ENCODE results near the gene CCDC117.
A peak's percentile ranks its signal among the peaks of the same experiment; 100 is the strongest.

CCDC117 gene

DNA sequence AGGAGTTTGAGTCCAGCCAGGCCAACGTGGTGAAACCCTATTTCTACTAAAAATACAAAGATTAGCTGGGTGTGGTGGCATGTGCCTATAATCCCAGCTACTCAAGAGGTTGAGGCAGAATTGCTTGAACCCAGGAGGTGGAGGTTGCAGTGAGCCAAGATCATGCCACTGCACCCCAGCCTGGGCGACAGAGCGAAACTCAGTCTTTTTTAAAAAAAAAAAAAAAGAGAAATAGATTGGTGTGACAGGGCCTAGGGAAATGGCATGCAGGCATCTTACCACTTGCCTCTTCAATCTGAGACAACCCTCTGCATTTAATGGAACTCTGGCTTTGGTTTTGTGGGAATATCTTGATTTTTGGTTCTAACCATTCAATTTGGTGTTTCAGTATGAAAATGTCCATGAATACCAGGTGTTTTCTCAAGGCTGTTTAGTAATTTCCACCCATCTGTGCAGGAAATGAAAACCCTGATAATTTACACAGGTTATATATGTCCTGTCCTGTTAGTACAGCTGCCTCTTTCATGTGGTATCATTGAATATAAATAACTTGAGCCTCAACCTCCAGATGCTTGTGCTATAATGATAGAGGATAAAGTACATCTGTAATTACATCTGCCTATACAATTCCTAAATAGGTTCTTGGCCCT, 19.5 kb downstream of the CCDC117 start:
- no peaks in the 10 kb centered on the region for H3K9me3 ChIP-seq (ENCODE audit: control insufficient read depth in 1 of 2, low read length in 2 of 2)
- H3K27me3 ChIP-seq (ENCODE audit: control insufficient read depth in 1 of 2, insufficient read depth in 2 of 2, low read length in 2 of 2): no peaks in the 10 kb centered on the region
- H3K36me3 ChIP-seq (ENCODE audit: control insufficient read depth in 1 of 2, insufficient read depth in 2 of 2, low read length in 2 of 2): peaks cover 31 to 46% of the 10 kb centered on the region in 2 donors
- no peak overlapping the region for H3K27ac ChIP-seq (ENCODE audit: low read depth, low read length)
- no peak overlapping the region for H3K4me3 ChIP-seq (ENCODE audit: low read depth in 1 of 2, low read length in 2 of 2)
- peaks cover 18 to 22% of the 10 kb centered on the region in 2 donors for H3K4me1 ChIP-seq (ENCODE audit: control insufficient read depth in 1 of 2, insufficient read depth in 2 of 2, low read length in 2 of 2)
- H3K9ac ChIP-seq (ENCODE audit: low read depth in 1 of 2, low read length in 2 of 2): no peak overlapping the region

DNA sequence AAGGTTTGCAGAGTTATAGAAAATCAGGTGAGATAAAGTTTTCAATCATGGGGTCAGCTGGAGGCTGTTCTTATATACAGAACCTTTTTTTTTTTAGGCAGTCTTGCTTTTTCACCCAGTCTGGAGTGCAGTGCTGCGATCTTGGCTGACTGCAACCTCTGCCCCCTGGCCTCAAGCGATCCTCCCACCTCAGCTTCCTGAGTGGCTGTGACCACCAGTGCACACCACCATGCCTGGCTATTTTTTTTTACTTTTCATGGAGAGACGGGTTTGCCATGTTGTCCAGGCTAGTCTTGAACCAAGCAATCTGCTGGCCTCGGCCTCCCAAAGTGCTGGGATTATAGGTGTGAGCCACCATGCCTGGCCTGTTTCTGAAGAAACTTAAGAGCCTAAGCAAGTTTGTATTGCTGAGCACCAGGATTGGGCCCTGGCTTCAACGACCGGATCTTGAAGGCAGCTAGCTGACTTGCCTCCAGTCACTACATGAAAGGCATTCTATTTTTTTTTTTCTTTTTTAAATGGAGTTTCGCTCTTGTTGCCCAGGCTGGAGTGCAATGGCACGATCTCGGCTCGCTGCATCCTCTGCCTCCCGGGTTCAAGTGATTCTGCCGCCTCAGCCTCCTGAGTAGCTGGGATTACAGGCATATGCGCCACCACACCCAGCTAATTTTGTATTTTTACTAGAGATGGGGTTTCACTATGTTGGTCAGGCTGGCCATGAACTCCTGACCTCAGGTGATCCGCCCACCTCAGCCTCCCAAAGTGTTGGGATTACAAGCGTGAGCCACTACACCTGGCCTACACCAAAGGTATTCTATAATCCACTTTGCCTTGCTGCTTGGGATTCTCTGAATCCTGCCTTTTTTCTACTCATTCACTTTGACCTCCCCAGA, 20.2 kb downstream of the CCDC117 start:
- Histone ChIP-seq H3K36me3 (ENCODE audit: control insufficient read depth in 1 of 2, insufficient read depth in 2 of 2, low read length in 2 of 2) (peaks cover 31 to 48% of the 10 kb centered on the region in 2 donors), H3K27ac (ENCODE audit: low read depth, low read length) (no peak overlapping the region), H3K27me3 (ENCODE audit: control insufficient read depth in 1 of 2, insufficient read depth in 2 of 2, low read length in 2 of 2) (no peaks in the 10 kb centered on the region), H3K9me3 (ENCODE audit: control insufficient read depth in 1 of 2, low read length in 2 of 2) (no peaks in the 10 kb centered on the region), H3K4me1 (ENCODE audit: control insufficient read depth in 1 of 2, insufficient read depth in 2 of 2, low read length in 2 of 2) (peaks cover 19 to 25% of the 10 kb centered on the region in 2 donors), H3K9ac (ENCODE audit: low read depth in 1 of 2, low read length in 2 of 2) (no peak overlapping the region), H3K4me3 (ENCODE audit: low read depth in 1 of 2, low read length in 2 of 2) (no peak overlapping the region)

DNA sequence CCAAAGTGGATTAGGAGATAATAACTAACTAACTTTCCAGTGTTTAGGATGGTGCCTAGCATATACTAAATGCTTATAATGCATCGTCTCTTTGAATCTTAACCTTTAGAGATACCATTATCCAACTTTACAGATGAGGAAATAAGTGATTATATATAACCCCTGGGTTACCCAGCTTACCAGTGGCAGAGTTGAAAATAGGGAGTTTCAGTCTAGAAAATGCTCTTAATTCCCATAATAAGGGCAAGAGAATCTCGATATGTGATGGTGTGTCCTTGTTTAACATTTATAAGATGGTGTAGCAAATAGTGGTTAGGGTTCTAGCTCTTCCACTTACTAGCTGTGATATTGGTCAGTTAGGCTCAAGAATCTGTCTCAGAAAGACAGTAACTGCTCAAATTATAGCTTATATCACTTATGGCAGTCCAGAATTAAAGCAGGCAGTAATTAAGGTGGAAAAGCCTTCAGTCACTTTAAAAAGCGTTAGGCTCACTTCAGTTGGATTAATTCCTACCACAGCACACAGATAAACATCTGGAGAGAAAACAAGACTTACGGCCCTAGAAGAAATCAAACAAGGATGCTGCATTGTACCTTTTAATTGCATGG, 21.6 kb downstream of the CCDC117 start:
- no peaks in the 10 kb centered on the region for H3K9me3 ChIP-seq (ENCODE audit: control insufficient read depth in 1 of 2, low read length in 2 of 2)
- no peak overlapping the region for H3K9ac ChIP-seq (ENCODE audit: low read depth in 1 of 2, low read length in 2 of 2)
- peaks cover 36 to 45% of the 10 kb centered on the region in 2 donors for H3K36me3 ChIP-seq (ENCODE audit: control insufficient read depth in 1 of 2, insufficient read depth in 2 of 2, low read length in 2 of 2)
- H3K4me3 ChIP-seq (ENCODE audit: low read depth in 1 of 2, low read length in 2 of 2): no peak overlapping the region
- H3K27me3 ChIP-seq (ENCODE audit: control insufficient read depth in 1 of 2, insufficient read depth in 2 of 2, low read length in 2 of 2): no peaks in the 10 kb centered on the region
- peaks cover 23 to 25% of the 10 kb centered on the region in 2 donors for H3K4me1 ChIP-seq (ENCODE audit: control insufficient read depth in 1 of 2, insufficient read depth in 2 of 2, low read length in 2 of 2)
- H3K27ac ChIP-seq (ENCODE audit: low read depth, low read length): no peak overlapping the region

DNA sequence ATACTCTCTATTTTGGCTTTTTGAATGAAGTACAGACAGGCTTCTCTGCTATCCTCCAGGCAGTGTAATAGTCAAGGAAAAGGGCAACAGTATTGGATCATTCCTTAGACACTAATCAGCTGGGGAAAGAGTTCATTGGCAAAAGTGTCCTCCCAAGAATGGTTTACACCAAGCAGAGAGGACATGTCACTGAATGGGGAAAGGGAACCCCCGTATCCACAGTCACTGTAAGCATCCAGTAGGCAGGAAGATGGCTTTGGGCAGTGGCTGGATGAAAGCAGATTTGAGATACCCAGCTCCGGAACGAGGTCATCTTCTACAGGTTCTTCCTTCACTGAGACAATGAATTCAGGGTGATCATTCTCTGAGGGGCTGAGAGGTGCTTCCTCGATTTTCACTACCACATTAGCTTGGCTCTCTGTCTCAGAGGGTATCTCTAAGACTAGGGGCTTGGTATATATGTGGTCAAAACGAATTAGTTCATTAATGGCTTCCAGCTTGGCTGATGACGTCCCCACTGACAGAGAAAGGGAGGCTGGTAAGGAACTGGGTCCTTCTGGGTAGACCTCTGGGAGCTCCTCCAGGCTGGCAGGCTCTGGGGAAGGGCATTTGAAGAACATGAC, 22.7 kb downstream of the CCDC117 start:
- H3K27ac ChIP-seq (ENCODE audit: low read depth, low read length): no peak overlapping the region

DNA sequence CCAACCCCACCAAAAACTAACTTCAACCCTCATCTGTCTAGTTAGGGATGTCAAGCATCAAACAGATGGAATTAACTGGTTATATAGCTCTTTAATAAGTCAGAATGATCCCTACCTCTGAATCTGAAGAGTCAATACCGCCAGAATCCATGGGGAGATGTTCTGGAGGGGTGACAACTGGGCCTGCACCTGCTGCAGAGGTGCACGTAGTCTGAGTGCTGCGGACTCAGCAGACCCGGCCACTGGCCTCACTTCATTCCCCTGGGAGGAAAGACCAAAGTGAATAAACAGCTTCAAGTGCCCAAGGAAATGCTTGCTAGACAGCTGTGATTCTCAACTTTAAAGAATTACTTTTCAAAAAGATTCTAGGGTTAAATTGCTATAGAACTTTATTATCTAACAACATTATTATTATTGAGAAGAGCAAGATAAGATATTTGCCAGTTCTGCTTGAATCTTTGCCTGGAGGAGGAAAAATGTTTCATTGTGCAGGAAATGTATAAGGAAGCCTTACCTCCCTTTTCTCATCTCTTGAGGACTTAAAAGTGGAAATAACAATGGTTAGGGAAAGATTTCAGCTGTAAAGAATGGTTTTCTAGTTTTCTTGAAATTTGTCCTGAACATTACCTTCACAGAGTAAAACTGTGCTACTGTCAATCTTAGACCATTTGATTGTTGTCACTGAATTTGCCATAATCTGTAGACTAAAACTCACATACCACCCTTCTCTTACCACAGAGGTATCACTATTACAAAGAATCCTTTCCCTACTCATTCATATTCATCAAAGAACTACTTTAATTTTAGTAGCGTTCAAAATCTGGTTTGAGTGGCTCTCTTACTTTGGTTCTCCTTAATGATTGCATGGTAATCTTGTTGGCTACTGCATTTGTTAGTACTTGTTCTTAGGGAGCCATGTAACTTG, 23.7 kb downstream of the CCDC117 start:
- H3K4me3 ChIP-seq (ENCODE audit: low read depth in 1 of 2, low read length in 2 of 2): peak overlapping the region; percentile 12 to 23
- H3K9ac ChIP-seq (ENCODE audit: low read depth in 1 of 2, low read length in 2 of 2): peak overlapping the region in 1 of 2 donors; percentile 48
- H3K27ac ChIP-seq (ENCODE audit: low read depth, low read length): no peak overlapping the region
- H3K4me1 ChIP-seq (ENCODE audit: control insufficient read depth in 1 of 2, insufficient read depth in 2 of 2, low read length in 2 of 2): peaks cover 23 to 25% of the 10 kb centered on the region in 2 donors
- no peaks in the 10 kb centered on the region for H3K9me3 ChIP-seq (ENCODE audit: control insufficient read depth in 1 of 2, low read length in 2 of 2)
- no peaks in the 10 kb centered on the region for H3K27me3 ChIP-seq (ENCODE audit: control insufficient read depth in 1 of 2, insufficient read depth in 2 of 2, low read length in 2 of 2)
- H3K36me3 ChIP-seq (ENCODE audit: control insufficient read depth in 1 of 2, insufficient read depth in 2 of 2, low read length in 2 of 2): peaks cover 36 to 42% of the 10 kb centered on the region in 2 donors

More for the DNA sequence above, 22.7 kb downstream of the CCDC117 start:
- Histone ChIP-seq H3K9ac (ENCODE audit: low read depth in 1 of 2, low read length in 2 of 2) (peak overlapping the region in 1 of 2 donors; percentile 8), H3K9me3 (ENCODE audit: control insufficient read depth in 1 of 2, low read length in 2 of 2) (no peaks in the 10 kb centered on the region), H3K4me3 (ENCODE audit: low read depth in 1 of 2, low read length in 2 of 2) (no peak overlapping the region), H3K27me3 (ENCODE audit: control insufficient read depth in 1 of 2, insufficient read depth in 2 of 2, low read length in 2 of 2) (no peaks in the 10 kb centered on the region), H3K4me1 (ENCODE audit: control insufficient read depth in 1 of 2, insufficient read depth in 2 of 2, low read length in 2 of 2) (peaks cover 23 to 25% of the 10 kb centered on the region in 2 donors), H3K36me3 (ENCODE audit: control insufficient read depth in 1 of 2, insufficient read depth in 2 of 2, low read length in 2 of 2) (peaks cover 36 to 42% of the 10 kb centered on the region in 2 donors)

DNA sequence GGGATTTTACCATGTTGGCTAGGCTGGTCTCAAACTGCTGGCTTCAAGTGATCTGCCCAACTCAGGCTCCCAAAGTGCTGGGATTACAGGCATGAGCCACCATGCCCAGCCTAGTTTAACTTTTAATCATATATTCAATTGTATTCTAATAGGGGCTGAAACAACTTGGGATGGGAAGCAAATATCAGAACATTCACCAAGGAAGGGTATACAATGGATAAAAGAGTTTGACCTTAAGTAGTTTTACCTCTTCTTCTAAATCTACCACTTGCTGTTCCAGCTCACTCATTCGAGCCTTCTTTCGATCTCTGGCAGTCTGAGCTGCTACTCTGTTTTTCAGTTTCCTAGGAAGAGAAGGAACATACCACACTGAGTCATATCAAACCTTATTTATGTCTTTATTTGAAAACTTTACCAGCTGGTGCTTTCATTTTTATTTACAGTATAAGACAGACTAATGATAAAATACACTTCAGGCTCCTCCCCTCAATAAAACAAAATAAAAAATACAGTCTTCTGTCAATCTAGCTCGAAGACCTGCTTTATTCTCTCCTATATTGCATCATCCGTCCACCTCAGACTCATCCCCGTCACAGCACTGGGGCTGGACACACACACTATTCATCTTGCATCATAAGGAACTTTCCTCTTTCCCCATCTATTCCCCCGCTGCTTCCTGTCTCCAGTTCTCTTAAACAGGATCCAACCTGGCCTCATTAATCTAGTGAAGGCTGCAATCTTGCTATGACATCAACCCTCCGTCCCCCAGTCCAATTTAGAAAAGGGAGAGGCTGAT, 26.5 kb downstream of the CCDC117 start:
- H3K4me1 ChIP-seq (ENCODE audit: control insufficient read depth in 1 of 2, insufficient read depth in 2 of 2, low read length in 2 of 2): peaks cover 31 to 36% of the 10 kb centered on the region in 2 donors
- H3K4me3 ChIP-seq (ENCODE audit: low read depth in 1 of 2, low read length in 2 of 2): peak overlapping the region; percentile 88 to 99
- H3K36me3 ChIP-seq (ENCODE audit: control insufficient read depth in 1 of 2, insufficient read depth in 2 of 2, low read length in 2 of 2): peaks cover 34 to 35% of the 10 kb centered on the region in 2 donors
- H3K9me3 ChIP-seq (ENCODE audit: control insufficient read depth in 1 of 2, low read length in 2 of 2): no peaks in the 10 kb centered on the region
- peak overlapping the region; percentile 98 for H3K27ac ChIP-seq (ENCODE audit: low read depth, low read length)
- H3K27me3 ChIP-seq (ENCODE audit: control insufficient read depth in 1 of 2, insufficient read depth in 2 of 2, low read length in 2 of 2): no peaks in the 10 kb centered on the region
- peak overlapping the region; percentile 96 to 97 for H3K9ac ChIP-seq (ENCODE audit: low read depth in 1 of 2, low read length in 2 of 2)

DNA sequence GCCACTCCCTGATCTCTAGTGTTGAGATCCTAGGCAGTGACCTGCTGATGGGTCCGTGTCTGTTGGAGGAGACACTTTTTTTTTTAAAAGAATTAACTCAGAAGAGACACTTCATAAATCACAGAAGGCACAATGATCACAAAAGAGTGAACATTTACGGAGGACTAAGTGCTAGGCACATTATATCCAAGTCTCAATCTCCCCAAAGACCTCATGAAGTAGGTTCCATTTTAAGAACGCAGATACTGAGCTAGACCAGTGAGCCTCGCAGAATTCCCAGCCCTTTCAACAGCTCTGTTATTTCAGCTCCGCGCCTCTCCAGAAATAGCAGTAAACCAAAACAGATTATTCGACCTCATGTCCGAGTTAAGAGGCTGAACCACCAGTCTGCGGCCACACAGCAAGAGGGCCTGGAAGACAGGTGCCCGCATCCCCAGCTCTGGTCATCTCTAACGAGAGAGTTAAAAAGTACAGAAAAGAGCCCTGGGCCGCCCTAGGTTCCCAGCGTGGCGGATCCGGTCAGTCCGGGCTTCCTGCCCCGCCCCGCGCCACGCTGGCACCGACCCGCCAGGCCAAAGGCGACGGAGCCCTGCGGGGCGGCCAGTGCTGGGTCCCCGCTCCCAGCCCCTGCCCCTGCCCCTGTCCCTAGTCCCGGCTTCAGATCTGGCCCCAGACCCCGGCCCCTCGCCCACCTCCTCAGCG, 27.3 kb downstream of the CCDC117 start:
- H3K9ac ChIP-seq (ENCODE audit: low read depth in 1 of 2, low read length in 2 of 2): peak overlapping the region; percentile 96 to 97
- H3K9me3 ChIP-seq (ENCODE audit: control insufficient read depth in 1 of 2, low read length in 2 of 2): no peaks in the 10 kb centered on the region
- peaks cover 31 to 36% of the 10 kb centered on the region in 2 donors for H3K4me1 ChIP-seq (ENCODE audit: control insufficient read depth in 1 of 2, insufficient read depth in 2 of 2, low read length in 2 of 2)
- H3K36me3 ChIP-seq (ENCODE audit: control insufficient read depth in 1 of 2, insufficient read depth in 2 of 2, low read length in 2 of 2): peaks cover 26 to 28% of the 10 kb centered on the region in 2 donors
- peak overlapping the region; percentile 88 to 99 for H3K4me3 ChIP-seq (ENCODE audit: low read depth in 1 of 2, low read length in 2 of 2)
- H3K27ac ChIP-seq (ENCODE audit: low read depth, low read length): peak overlapping the region; percentile 98
- no peaks in the 10 kb centered on the region for H3K27me3 ChIP-seq (ENCODE audit: control insufficient read depth in 1 of 2, insufficient read depth in 2 of 2, low read length in 2 of 2)

DNA sequence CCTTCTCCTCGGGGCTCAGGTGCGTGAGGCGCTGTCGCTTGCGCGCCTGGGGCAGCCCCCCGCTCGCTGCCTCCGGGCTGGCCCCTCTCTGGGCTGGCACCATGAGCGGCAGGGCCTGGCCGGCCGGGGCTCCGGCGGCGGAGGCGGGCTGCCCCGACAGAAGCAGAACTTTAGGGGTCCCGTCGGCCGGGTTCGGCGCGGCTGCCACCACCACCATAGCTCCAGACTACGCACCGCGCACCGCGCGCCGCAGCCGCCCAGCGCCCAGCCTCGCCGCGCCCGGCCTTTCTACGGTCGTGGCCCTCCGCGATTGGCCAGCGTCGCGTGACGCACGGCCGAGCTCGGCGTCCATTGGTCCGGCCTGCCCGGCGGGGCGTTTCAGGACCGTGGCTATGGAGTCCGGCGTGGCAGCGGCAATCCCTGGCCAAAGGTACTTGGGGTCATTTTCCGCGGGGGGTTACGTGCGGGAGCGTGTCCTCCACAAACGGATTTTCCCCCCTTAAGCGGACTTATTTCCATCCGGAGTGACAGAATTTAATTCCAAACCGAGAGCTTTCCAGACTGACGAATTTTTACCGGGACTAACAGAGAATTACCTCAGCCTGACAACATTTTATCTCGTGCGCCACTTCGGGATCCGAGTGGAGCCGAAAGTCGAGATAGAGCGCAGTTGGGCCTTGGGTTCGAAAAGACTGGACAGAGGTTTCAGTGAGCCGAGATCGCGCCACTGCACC, 28.0 kb downstream of the CCDC117 start, which contains the start of gene XBP1:
Gene XBP1, minus strand, starts transcription at position 262 of the 734 bp plus-strand sequence.
- Histone ChIP-seq H3K9me3 (ENCODE audit: control insufficient read depth in 1 of 2, low read length in 2 of 2) (no peaks in the 10 kb centered on the region), H3K9ac (ENCODE audit: low read depth in 1 of 2, low read length in 2 of 2) (peak within 1 kb of the TSS; percentile 96 to 97), H3K36me3 (ENCODE audit: control insufficient read depth in 1 of 2, insufficient read depth in 2 of 2, low read length in 2 of 2) (peaks cover 19 to 21% of the 10 kb centered on the region in 2 donors), H3K4me1 (ENCODE audit: control insufficient read depth in 1 of 2, insufficient read depth in 2 of 2, low read length in 2 of 2) (peaks cover 31% of the 10 kb centered on the region in 2 donors), H3K4me3 (ENCODE audit: low read depth in 1 of 2, low read length in 2 of 2) (peak within 1 kb of the TSS; percentile 88 to 99), H3K27ac (ENCODE audit: low read depth, low read length) (peak within 1 kb of the TSS; percentile 98), H3K27me3 (ENCODE audit: control insufficient read depth in 1 of 2, insufficient read depth in 2 of 2, low read length in 2 of 2) (no peaks in the 10 kb centered on the region)

Data from duodenal mucosa (tissue), 2 donors.